IPS-20b (cell line): ENCODE data around the gene ZNF774.

Source experiments
- H3K27ac ChIP-seq: one replicate; pipeline ENCODE4 v1.5.1; 2013; ENCODE audit warnings: low read length
- H3K27me3 ChIP-seq: 2 replicates; pipeline ENCODE4 v1.6.1; 2013; ENCODE audit warnings: mild to moderate bottlenecking, low read length, inconsistent platforms; ENCODE audit not compliant: insufficient read depth
- H3K36me3 ChIP-seq: 2 replicates; pipeline ENCODE4 v1.6.1; 2013; ENCODE audit warnings: low read depth, mild to moderate bottlenecking, inconsistent platforms, low read length, moderate library complexity; ENCODE audit not compliant: insufficient read depth
- H3K4me1 ChIP-seq: 2 replicates; pipeline ENCODE4 v1.6.1; 2013; ENCODE audit warnings: mild to moderate bottlenecking, control low read depth, inconsistent platforms, low read length, moderate library complexity; ENCODE audit not compliant: insufficient read depth
- H3K4me3 ChIP-seq: 2 replicates; pipeline ENCODE4 v1.5.1; 2013; ENCODE audit warnings: mild to moderate bottlenecking, low read length, inconsistent platforms
- H3K9ac ChIP-seq: 2 replicates; pipeline ENCODE4 v1.6.1; 2013; ENCODE audit warnings: low read depth, mild to moderate bottlenecking, inconsistent platforms, low read length, moderate library complexity
- H3K9me3 ChIP-seq: 2 replicates; pipeline ENCODE4 v1.6.1; 2013; ENCODE audit warnings: mild to moderate bottlenecking, low read depth, low read length, inconsistent platforms; ENCODE audit not compliant: insufficient read depth

The ZNF774 gene

GRCh38 chr15:90367576-90367975 is 15.5 kb downstream of the ZNF774 start:
- no peaks in the 10 kb centered on the region for H3K27me3 ChIP-seq
- H3K27ac ChIP-seq = no peak overlapping the region
- no peaks in the 10 kb centered on the region for H3K4me1 ChIP-seq
- H3K9me3 ChIP-seq = no peaks in the 10 kb centered on the region
- no peak overlapping the region for H3K4me3 ChIP-seq
- H3K9ac ChIP-seq = no peak overlapping the region
- H3K36me3 ChIP-seq = no peaks in the 10 kb centered on the region

- Histone ChIP-seq H3K4me3 (no peak overlapping the region), H3K9me3 (peaks cover 11% of the 10 kb centered on the region; the same call in 1 of the 2 replicates), H3K36me3 (no peaks in the 10 kb centered on the region), H3K27me3 (no peaks in the 10 kb centered on the region), H3K9ac (no peak overlapping the region), H3K4me1 (no peaks in the 10 kb centered on the region), H3K27ac (no peak overlapping the region)
Measured at GRCh38 chr15:90375071-90375470, 23.0 kb downstream of the ZNF774 start.

GRCh38 chr15:90376789-90377188 is 24.7 kb downstream of the ZNF774 start:
- H3K9ac ChIP-seq = no peak overlapping the region
- no peaks in the 10 kb centered on the region for H3K36me3 ChIP-seq
- H3K9me3 ChIP-seq = peaks cover 11% of the 10 kb centered on the region; the same call in 1 of the 2 replicates
- no peaks in the 10 kb centered on the region for H3K27me3 ChIP-seq
- no peak overlapping the region for H3K27ac ChIP-seq
- no peak overlapping the region for H3K4me3 ChIP-seq
- H3K4me1 ChIP-seq = no peaks in the 10 kb centered on the region

GRCh38 chr15:90379263-90379662 is 27.2 kb downstream of the ZNF774 start:
- Histone ChIP-seq H3K36me3 (no peaks in the 10 kb centered on the region), H3K9me3 (peaks cover 11% of the 10 kb centered on the region; the same call in 1 of the 2 replicates), H3K9ac (no peak overlapping the region), H3K4me3 (no peak overlapping the region), H3K27ac (no peak overlapping the region), H3K4me1 (no peaks in the 10 kb centered on the region), H3K27me3 (no peaks in the 10 kb centered on the region)

- Histone ChIP-seq H3K27me3 (no peaks in the 10 kb centered on the region), H3K9me3 (peaks cover 11% of the 10 kb centered on the region; the same call in 1 of the 2 replicates), H3K27ac (no peak overlapping the region), H3K9ac (no peak overlapping the region), H3K36me3 (no peaks in the 10 kb centered on the region), H3K4me3 (no peak overlapping the region), H3K4me1 (no peaks in the 10 kb centered on the region)
Measured at GRCh38 chr15:90381515-90381914, 29.4 kb downstream of the ZNF774 start.

- no peak overlapping the region for H3K27ac ChIP-seq
- H3K9me3 ChIP-seq = peaks cover 11% of the 10 kb centered on the region; the same call in 1 of the 2 replicates
- no peaks in the 10 kb centered on the region for H3K27me3 ChIP-seq
- H3K4me3 ChIP-seq = no peak overlapping the region
- no peak overlapping the region for H3K9ac ChIP-seq
- no peaks in the 10 kb centered on the region for H3K36me3 ChIP-seq
- H3K4me1 ChIP-seq = no peaks in the 10 kb centered on the region; the same call in 1 of the 2 replicates
Measured at GRCh38 chr15:90382320-90382719, 30.2 kb downstream of the ZNF774 start.

- no peaks in the 10 kb centered on the region for H3K27me3 ChIP-seq
- H3K4me1 ChIP-seq = peaks cover 10% of the 10 kb centered on the region
- no peak overlapping the region for H3K27ac ChIP-seq
- peaks cover 8% of the 10 kb centered on the region for H3K36me3 ChIP-seq
- no peak overlapping the region for H3K9ac ChIP-seq
- H3K9me3 ChIP-seq = no peaks in the 10 kb centered on the region
- no peak overlapping the region for H3K4me3 ChIP-seq
Measured at GRCh38 chr15:90386221-90386620, 34.1 kb downstream of the ZNF774 start.

- Histone ChIP-seq H3K36me3 (peaks cover 14% of the 10 kb centered on the region), H3K4me3 (peak within 1 kb of the TSS; percentile 89), H3K9me3 (no peaks in the 10 kb centered on the region), H3K9ac (peak within 1 kb of the TSS; percentile 87; the same call in 1 of the 2 replicates), H3K27ac (peak within 1 kb of the TSS; percentile 46), H3K27me3 (no peaks in the 10 kb centered on the region), H3K4me1 (peaks cover 23% of the 10 kb centered on the region)
Measured at GRCh38 chr15:90387534-90388461, 35.7 kb downstream of the ZNF774 start, which contains the start of gene IQGAP1. Gene IQGAP1, plus strand, starts transcription at chr15:90388242. Its CDS starts 100 bp downstream, at chr15:90388342.

- peaks cover 14% of the 10 kb centered on the region for H3K36me3 ChIP-seq
- no peak overlapping the region for H3K27ac ChIP-seq
- H3K4me3 ChIP-seq = peak overlapping the region; percentile 89
- peak overlapping the region; percentile 87; the same call in 1 of the 2 replicates for H3K9ac ChIP-seq
- no peaks in the 10 kb centered on the region for H3K27me3 ChIP-seq
- no peaks in the 10 kb centered on the region for H3K9me3 ChIP-seq
- H3K4me1 ChIP-seq = peaks cover 30% of the 10 kb centered on the region
Measured at GRCh38 chr15:90388462-90389380, 36.6 kb downstream of the ZNF774 start.

GRCh38 chr15:90389513-90389912 is 37.4 kb downstream of the ZNF774 start:
- Histone ChIP-seq H3K4me3 (peak overlapping the region; percentile 89), H3K9me3 (no peaks in the 10 kb centered on the region), H3K27me3 (no peaks in the 10 kb centered on the region), H3K9ac (no peak overlapping the region; the same call in 1 of the 2 replicates), H3K36me3 (peaks cover 14% of the 10 kb centered on the region), H3K27ac (no peak overlapping the region), H3K4me1 (peaks cover 35% of the 10 kb centered on the region)

GRCh38 chr15:90393040-90393439 is 41.0 kb downstream of the ZNF774 start:
- H3K4me3 ChIP-seq = no peak overlapping the region
- H3K36me3 ChIP-seq = peaks cover 14% of the 10 kb centered on the region
- H3K9me3 ChIP-seq = no peaks in the 10 kb centered on the region
- no peak overlapping the region for H3K27ac ChIP-seq
- H3K27me3 ChIP-seq = no peaks in the 10 kb centered on the region
- H3K4me1 ChIP-seq = peaks cover 42% of the 10 kb centered on the region
- no peak overlapping the region for H3K9ac ChIP-seq
